Motor neuron (in vitro differentiated cells): ENCODE data around the gene NUP35. TPM values are rescaled to one million over a fixed set of nuclear protein-coding genes. Genes with fewer than 3 reads are reported as not detected.

Source experiments
- ATAC-seq, 8 experiments: fragments of 200-7000 bp; cut with Tn5 transposase; replicated peaks in 6 of 8; 2 replicates each; pipeline ENCODE4 v1.8.0; 2021; ENCODE audit warnings: mild to moderate bottlenecking in 8 of 8, moderate library complexity in 8 of 8
- H3K27ac ChIP-seq, 2 donors: fragments of 250-450 bp; sonication (Bioruptor Pico); 2 replicates each; pipeline ENCODE4 v1.9.0; 2021; ENCODE audit warnings: antibody characterized with exemption in 2 of 2, mild to moderate bottlenecking in 2 of 2, moderate library complexity in 1 of 2
- H3K4me1 ChIP-seq, 2 donors: fragments of 250-450 bp; sonication (Bioruptor Pico); replicated peaks in 1 of 2; 2 replicates each; pipeline ENCODE4 v1.6.1; 2021; ENCODE audit warnings: antibody characterized with exemption in 2 of 2, mild to moderate bottlenecking in 2 of 2, moderate library complexity in 1 of 2
- H3K4me3 ChIP-seq, 5 donors: fragments of 250-450 bp; sonication (Bioruptor Pico); 2 replicates each; pipeline ENCODE4 v1.9.0; 2021; ENCODE audit warnings: antibody characterized with exemption in 5 of 5, mild to moderate bottlenecking in 5 of 5, moderate library complexity in 4 of 5
- WGBS, 10 experiments: fragments of 450-650 bp; shearing (Covaris generic); methylation state at CpG; one replicate each; pipeline ENCODE4 v1.0.0; 2022; 5-methylcytosine and 5-hydroxymethylcytosine counted together
- in situ Hi-C, 9 experiments: fragments of 400-800 bp; cut with MboI; loops; one replicate each; pipeline ENCODE4 v1.15.0; 2021; ENCODE audit warnings: low sequenced_read_pairs in 9 of 9, low pct_unique_long_range_greater_than_20kb in 2 of 9; ENCODE audit not compliant: unreplicated experiment in 9 of 9
- total RNA-seq, 8 experiments: library from RNA; unstranded; fragments of 300-600 nt; gene quantifications; 2 replicates each; pipeline versions ENCODE4 v1.2.3 to v1.2.4, GENCODE V29; 2022

Gene NUP35, protein sequence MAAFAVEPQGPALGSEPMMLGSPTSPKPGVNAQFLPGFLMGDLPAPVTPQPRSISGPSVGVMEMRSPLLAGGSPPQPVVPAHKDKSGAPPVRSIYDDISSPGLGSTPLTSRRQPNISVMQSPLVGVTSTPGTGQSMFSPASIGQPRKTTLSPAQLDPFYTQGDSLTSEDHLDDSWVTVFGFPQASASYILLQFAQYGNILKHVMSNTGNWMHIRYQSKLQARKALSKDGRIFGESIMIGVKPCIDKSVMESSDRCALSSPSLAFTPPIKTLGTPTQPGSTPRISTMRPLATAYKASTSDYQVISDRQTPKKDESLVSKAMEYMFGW
- 10 to 100 TPM; 14.7 to 31.6 (median 20.7) TPM for total RNA-seq

DNA sequence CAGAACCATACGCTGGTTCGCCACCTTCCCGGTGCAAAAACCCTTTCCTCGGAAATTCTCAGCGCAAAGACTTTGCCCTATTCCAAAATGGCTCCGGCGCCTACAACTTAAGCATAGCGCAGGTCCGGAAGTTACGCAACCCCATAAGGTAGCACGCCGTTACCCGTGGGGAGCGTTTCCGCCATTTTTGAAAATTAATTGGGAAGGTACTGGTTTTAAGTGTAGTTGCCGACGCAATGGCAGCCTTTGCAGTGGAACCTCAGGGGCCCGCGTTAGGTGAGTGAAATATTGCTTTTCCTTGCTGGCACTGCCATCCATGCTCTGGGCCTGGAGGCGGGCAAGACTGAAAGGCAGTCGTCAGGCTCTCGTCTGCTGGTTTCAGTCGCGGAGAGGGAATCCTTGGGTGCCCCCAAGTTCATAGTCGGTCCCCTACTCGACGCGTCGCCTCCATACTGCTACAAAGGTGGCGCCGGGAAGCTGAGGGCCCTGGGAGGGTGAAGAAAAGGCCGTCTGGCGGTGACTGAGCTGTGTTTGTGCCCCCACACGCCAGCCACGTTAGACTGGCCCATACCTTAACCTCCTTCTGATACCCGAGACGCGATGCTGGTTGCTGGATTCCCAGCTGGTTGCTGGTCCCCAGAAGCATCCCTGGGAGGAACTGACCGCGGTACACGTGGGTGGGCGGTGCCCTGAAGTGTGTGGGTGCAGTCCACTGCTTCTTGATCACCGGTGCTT lies at the start of gene NUP35:
Gene NUP35 (plus strand): TSS at position 222 of the 735 bp plus-strand sequence. CDS start 15 bp downstream, at position 237.
- in situ Hi-C loops = no loop called here
- peak; percentile 89 to 94 (median 92) for ATAC-seq
- Histone ChIP-seq H3K4me1 (peaks cover 6 to 10% of the 10 kb centered on the region in 2 donors), H3K27ac (peak within 1 kb of the TSS; percentile 82 to 83), H3K4me3 (peak within 1 kb of the TSS; percentile 53 to 91 (median 67))
- 0 to 3% (median 0%) methylated on average over 5 to 23 of the region's 43 CpGs; no CpG with 5 or more reads in 1 of the 10 experiments for WGBS, 10 experiments

DNA sequence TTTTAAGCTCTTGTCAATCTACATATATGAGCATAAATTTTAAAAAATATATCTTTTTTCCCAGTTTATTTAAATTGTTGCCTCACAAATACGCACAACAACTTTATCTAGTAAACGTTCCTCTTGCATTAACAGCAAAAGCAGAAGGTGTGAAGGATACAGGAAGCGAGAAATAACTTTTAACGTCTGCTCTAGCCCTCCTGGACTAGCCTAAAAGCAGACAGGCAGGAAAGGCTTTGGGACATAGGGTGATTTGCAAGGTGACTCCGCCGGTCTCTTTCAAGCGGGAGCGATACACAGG lies 46.1 kb upstream of the NUP35 start:
- in situ Hi-C loops = no loop called here
- peak in 7 of 8 experiments; percentile 48 to 86 (median 81) for ATAC-seq
- Histone ChIP-seq H3K4me1 (peaks cover 0 to 11% of the 10 kb centered on the region in 2 donors), H3K27ac (peak overlapping the region; percentile 33), H3K4me3 (peak overlapping the region; percentile 42 to 77 (median 54))
- 0 to 40% (median 13%) methylated on average over 1 to 8 of the region's 8 CpGs; no CpG with 5 or more reads in 1 of the 10 experiments for WGBS, 10 experiments

DNA sequence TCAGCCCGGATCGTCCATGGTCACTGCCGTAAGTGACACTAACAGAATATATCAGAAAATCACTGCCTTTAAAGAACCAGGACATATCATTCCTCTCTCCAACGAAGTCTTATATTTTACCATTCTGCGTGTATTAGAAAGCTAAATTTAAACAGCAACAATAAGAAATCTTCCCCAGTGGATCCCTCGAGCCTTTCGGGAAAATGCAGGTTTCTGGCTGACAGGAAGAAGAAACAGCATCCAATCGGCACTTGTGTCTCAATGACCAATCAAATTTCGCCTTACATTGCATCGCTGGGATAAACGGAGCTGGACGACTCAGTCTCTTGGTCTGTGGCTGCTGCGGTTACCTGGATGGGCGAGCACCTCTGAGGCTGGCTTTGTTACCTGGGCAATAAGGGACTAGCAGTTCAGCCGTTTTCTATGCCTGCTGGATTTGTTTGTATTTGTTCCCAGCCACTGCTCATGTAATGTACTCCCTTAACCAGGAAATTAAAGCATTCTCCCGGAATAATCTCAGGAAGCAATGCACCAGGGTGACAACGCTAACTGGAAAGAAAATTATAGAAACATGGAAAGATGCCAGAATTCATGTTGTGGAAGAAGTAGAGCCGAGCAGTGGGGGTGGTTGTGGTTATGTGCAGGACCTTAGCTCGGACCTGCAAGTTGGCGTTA lies 45.6 kb upstream of the NUP35 start, which contains the start of gene DUSP19:
Gene DUSP19 (plus strand): TSS at position 284 of the 675 bp plus-strand sequence. CDS start 187 bp downstream, at position 471.
- in situ Hi-C loops = no loop called here
- peaks cover 0 to 11% of the 10 kb centered on the region in 2 donors for H3K4me1 ChIP-seq
- peak within 1 kb of the TSS; percentile 33 to 40 for H3K27ac ChIP-seq
- peak within 1 kb of the TSS; percentile 42 to 77 (median 54) for H3K4me3 ChIP-seq
- 0 to 25% (median 13%) methylated on average over 4 to 20 of the region's 20 CpGs; no CpG with 5 or more reads in 1 of the 10 experiments for WGBS, 10 experiments
- peak; percentile 90 to 99 (median 98) for ATAC-seq

DNA sequence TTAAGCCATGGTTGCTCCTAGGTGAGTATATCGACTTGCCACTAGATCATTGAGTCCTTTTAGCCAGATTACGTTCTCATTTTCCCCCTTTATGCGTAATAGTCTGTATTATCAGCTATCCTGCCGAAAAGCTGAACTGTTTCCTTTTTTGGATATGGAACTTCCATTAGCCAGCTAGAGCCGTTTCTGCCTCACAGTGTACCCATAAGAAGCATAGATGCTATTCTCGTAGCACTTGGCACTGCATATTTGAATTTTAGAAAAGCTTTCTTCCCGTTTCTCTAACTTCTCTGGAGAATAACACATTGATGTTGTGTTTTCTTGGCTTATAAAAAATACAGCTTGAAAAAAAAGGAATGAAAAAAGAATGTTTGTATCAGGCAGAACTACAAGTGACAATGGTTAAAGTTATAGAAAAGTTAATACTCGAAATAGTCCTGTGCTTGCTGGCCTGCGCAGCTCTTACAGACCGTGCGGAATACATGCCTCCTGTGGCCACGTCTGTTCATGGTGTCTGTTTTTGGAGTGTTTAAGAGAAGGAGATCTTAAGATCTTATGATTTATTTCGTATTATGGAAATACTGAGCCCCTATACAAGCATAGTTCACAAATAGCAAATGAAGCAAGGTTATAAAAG lies 45.0 kb upstream of the NUP35 start:
- in situ Hi-C loops = no loop called here
- H3K27ac ChIP-seq = no peak overlapping the region
- peak overlapping the region; percentile 42 to 77 (median 54) for H3K4me3 ChIP-seq
- peaks cover 0 to 11% of the 10 kb centered on the region in 2 donors for H3K4me1 ChIP-seq
- WGBS, 10 experiments = 13 to 88% (median 52%) methylated on average over 7 to 13 of the region's 13 CpGs
- ATAC-seq = peak in 4 of 8 experiments; percentile 7 to 45 (median 18)

DNA sequence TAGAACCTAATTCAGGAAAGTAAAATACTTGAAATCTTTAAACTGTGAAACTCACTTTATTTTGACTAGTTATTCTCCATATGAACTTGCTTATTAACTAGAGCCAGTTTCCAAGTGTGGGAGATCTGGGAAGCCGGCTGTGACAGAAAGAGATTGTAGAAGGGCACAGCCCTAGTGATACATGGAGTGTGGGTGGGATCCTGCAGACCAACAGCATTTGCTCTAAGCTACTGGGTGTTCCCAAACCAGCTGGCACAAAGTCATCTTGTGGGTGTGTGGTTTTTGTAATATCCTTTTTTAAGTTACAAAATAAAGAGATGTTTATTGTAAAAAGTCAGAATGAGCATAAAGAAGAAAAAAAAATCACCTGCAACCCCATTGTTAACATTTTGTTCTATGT lies 42.3 kb upstream of the NUP35 start:
- no peak overlapping the region for H3K4me3 ChIP-seq
- H3K27ac ChIP-seq = no peak overlapping the region
- peak in 2 of 8 experiments; percentile 23 to 51 for ATAC-seq
- in situ Hi-C loops = no loop called here
- WGBS, 10 experiments = 0 to 100% (median 38%) methylated on average over 1 of the region's 1 CpG; no CpG with 5 or more reads in 2 of the 10 experiments
- H3K4me1 ChIP-seq = peaks cover 0 to 11% of the 10 kb centered on the region in 2 donors

DNA sequence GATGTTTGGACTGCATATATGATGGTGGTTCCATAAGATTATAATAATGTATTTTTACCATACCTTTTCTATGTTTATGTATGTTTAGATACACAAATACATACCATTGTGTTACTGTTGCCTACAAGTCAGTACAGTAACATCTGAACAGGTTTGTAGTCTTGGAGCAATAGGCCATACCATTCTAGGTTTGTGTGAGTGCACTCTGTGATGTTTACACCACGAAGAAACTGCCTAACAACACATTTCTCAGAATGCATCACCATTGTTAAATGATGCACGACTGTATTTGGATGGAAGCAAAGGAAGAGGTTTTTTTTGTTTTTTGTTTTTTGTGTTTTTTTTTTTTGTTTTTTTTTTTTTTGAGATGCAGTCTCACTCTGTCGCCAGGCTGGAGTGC lies 36.2 kb upstream of the NUP35 start:
- no peak overlapping the region for H3K4me3 ChIP-seq
- no peaks in the 10 kb centered on the region for H3K4me1 ChIP-seq
- no peak for ATAC-seq
- 8 to 100% (median 73%) methylated on average over 1 to 3 of the region's 3 CpGs; no CpG with 5 or more reads in 2 of the 10 experiments for WGBS, 10 experiments
- in situ Hi-C loops = no loop called here
- H3K27ac ChIP-seq = no peak overlapping the region

DNA sequence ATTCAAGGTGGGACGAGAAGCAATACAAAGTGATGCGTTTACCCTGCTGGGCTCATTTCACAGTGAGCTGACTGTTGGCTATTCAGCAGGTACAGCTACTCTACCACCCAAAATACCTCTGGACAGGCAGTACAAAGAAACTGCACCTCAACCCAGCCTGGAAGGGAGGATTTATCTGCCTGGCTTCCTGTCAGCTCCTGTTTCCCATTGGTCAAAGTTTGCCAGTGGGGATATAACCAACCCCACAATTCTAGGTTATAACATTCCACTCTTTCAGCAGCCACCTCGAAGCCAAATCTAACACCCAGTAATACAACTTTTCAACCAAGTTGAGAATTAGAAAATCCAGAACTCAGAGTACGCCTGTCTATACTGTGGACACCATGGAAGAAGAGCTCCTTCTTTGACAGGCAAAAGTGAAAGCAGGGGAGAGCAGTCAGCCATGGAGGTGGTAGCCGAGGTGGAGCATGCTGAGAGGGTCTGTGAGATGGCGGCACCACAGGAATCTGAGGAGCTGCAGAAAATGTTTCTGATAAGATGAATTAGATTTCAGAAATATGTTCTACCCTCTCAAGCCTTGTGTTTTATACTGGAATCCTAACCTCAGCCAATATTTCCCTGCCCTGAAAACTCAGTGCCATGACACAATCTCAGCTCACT lies 34.9 kb upstream of the NUP35 start:
- ATAC-seq = no peak
- Histone ChIP-seq H3K4me1 (no peaks in the 10 kb centered on the region), H3K4me3 (no peak overlapping the region), H3K27ac (no peak overlapping the region)
- 80 to 100% (median 91%) methylated on average over 1 to 6 of the region's 6 CpGs for WGBS, 10 experiments
- in situ Hi-C loops = no loop called here

DNA sequence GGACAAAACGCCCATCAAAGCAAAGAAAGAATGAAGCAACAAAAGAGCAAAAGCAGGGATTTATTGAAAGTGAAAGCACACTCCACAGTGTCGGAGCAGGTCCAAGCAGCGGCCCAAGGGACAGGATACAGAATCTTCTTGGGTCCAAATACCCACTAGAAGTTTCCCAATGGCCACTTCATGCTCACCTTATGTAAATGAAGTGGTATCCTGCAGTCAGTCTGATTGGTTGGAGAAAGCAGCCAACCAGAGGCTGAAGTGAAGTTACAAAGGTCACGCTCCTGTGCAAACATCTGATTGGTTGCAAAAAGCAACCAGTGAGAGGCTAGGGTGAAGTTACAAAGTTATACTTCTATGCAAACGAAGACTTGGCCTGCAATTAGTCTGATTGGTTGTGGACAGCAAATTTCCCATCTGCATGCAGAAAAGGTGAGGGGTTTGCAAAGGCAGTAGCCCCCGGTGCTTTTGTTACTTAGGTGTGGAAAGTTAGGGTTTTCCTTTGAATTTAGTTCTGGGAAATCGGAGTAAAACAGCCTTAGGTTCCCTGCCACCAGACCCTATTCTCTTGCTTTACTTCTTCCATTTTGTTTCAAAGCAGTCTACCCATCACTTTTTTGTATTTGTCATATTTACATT lies 32.8 kb upstream of the NUP35 start:
- no peak for ATAC-seq

DNA sequence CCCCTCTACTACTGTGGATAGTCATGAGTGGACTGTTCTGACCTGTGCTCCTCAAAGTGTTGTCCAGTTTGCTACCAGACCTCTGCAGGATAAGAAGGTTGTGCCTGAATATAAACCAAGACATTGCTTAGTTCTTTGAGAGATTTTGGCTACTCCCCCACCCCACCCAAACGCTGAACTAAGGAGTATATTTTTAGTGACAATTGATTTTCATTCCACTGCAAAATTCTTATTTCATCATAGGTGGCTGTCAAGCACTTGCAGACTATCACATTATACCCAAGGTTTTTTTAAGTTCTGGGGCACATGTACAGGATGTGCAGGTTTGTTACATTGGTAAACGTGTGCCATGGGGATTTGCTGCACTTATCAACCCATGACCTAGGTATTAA lies 32.3 kb upstream of the NUP35 start:
- WGBS, 10 experiments = 80 to 100% (median 100%) methylated on average over 1 to 2 of the region's 2 CpGs; no CpG with 5 or more reads in 5 of the 10 experiments
- no peak overlapping the region for H3K27ac ChIP-seq
- no peaks in the 10 kb centered on the region for H3K4me1 ChIP-seq
- no peak for ATAC-seq
- H3K4me3 ChIP-seq = no peak overlapping the region
- in situ Hi-C loops = no loop called here

More for the DNA sequence above, 32.8 kb upstream of the NUP35 start:
- WGBS, 10 experiments = 55 to 100% (median 91%) methylated on average over 2 to 7 of the region's 7 CpGs; no CpG with 5 or more reads in 1 of the 10 experiments
- H3K4me3 ChIP-seq = no peak overlapping the region
- in situ Hi-C loops = no loop called here
- H3K4me1 ChIP-seq = no peaks in the 10 kb centered on the region
- no peak overlapping the region for H3K27ac ChIP-seq

DNA sequence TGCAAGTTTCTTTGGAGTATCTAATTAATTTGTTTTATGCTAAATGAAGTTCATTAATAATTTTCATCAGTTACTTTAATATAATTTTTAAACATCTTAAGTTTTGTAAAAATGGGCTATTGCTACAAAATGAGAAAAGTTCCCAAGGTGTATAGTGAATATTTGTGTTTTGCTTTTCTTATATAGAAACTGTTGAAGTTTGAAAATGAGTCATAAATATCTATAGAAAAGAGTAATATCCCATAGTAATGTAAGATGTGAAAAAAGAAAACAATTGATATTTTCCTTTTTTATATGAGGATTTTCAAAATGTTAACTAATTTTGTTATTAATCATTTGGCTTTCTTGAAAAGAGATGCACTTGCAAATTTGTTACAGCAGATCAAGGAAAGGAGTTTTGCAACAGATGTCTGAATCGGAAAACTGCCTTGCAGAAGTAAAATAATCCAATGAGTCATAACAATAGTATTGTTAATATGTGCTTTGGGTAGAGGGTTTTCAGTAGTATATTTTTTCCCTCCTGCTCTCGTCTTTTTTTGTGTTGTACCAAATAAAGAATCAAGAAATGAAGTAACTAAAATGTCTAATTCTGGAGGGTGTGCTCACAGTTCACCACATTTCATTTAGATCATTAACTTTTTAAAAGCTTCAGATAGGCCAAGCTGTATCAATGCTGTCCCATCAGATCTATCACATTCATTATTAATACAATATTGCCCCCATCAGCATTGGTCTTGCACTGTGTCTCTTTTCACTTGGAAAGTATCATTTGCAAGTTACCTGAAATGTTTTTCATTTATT lies 30.2 kb upstream of the NUP35 start:
- H3K4me3 ChIP-seq = no peak overlapping the region
- H3K27ac ChIP-seq = no peak overlapping the region
- ATAC-seq = peak in 2 of 8 experiments; percentile 57 to 61
- in situ Hi-C loops = no loop called here
- no peaks in the 10 kb centered on the region for H3K4me1 ChIP-seq
- 0 to 92% (median 65%) methylated on average over 1 to 2 of the region's 2 CpGs; no CpG with 5 or more reads in 1 of the 10 experiments for WGBS, 10 experiments

DNA sequence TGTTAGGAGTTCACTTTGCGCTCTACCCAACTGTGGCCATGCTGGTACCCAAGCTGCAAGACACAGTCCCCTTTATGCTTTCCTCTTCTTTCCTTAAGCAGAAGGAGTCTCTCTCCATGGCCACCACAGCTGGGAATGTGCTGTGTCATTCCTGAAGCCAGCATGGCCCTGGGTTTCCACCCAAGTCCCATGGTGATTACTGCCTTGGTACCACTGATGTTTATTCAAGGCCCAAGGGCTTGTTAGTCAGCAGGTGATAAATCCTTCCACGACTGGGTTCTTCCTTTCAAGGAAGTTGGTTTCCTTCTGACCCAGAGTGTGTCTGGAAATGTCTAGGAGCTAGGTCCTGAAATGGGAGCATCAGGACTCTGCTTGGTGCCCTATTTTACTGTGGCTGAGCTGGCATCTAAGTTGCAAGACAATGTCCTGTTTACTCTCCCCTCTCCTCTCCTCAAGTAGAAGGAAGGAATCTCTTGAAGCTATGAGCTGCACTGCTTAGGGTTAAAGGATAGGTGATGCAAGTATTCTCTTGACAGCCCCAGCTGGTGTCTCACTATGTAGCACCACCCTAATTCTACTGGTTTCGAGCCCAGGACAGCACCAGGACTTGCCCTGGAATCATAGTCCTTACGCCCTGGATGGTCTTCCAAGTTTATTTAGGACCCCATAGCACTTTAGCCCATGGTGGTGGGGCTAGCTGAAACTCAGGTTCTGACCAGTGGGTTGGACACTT lies 18.7 kb upstream of the NUP35 start:
- peak in 3 of 8 experiments; percentile 86 to 99 (median 98) for ATAC-seq
- no peak overlapping the region for H3K27ac ChIP-seq
- no peaks in the 10 kb centered on the region for H3K4me1 ChIP-seq
- 0 to 86% (median 68%) methylated on average over 1 to 4 of the region's 4 CpGs; no CpG with 5 or more reads in 2 of the 10 experiments for WGBS, 10 experiments
- in situ Hi-C loops = no loop called here
- no peak overlapping the region for H3K4me3 ChIP-seq
